Measurements from ENCODE around the gene RASA3.
"Not testable (repeated sequence)": the region's sequence is repeated elsewhere in the genome, so short reads cannot be mapped to it uniquely, and the experiment has no call there.

RASA3 gene

DNA sequence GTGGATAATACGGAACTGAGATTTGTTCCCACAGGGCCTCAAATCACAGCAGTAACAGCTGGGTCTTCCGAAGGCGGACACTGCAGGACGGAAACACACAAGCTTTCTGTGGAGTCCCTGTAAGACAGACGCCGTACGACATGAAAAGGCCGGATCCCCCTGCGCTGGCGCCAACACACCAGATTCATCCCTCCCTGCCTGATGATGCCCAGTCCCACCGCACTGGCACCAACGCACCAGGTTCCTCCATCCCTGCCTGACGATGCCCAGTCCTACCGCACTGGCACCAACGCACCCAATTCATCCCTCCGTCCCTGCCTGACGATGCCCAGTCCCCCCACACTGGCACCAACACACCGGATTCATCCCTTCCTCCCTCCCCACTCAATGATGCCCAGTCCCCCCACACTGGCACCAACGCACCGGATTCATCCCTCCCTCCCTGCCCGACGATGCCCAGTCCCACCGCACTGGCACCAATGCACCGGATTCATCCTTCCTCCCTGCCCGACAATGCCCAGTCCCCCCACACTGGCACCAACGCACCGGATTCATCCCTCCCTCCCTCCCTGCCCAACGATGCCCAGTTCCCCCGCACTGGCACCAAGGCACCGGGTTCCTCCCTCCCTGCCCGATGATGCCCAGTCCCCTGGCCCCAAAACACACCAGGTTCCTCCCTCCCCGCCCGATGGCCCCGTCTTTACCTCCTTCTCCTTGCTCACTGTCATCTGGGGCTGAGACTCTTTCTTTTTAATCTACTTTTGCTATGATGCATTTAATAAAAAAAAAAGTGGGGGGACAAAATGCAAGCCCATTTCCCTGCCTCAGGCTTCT lies 55.1 kb downstream of the RASA3 start:
- no peak for DNase-seq

DNA sequence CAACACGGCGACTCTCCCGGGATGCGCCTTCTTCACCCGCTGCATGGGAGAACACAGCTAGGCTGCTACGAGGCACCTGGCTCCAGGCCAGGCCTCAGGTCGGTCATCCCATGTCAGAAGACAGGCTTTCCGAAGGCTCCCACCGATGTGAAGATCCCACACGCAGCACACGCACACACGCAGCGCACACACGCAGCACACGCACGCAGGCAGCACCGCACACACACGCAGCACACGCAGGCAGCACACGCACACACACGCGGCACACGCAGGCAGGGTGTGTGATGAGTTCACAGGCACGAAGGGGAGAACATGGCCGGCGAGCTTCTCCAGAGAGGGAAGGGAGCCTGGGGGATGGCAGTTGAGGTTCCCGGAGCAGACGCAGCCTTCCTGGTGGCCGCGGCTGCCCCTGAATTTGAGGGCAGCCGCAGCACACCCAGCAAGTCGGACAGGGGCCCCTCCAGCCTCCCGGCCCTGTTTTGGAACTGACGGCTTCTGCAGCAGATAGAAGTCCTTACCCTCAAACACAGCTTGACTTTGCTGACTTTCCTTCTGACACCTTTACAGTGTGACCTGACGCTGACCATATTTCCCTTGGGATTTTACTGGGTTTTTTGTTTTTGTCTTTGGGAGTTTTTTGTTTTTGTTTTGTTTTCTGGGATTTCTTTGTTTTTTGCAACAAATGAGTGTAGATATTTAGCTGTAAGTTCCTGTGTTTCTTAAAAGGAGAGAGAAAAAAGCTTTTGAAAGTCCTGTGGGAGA lies 55.9 kb downstream of the RASA3 start:
- no peak for DNase-seq

DNA sequence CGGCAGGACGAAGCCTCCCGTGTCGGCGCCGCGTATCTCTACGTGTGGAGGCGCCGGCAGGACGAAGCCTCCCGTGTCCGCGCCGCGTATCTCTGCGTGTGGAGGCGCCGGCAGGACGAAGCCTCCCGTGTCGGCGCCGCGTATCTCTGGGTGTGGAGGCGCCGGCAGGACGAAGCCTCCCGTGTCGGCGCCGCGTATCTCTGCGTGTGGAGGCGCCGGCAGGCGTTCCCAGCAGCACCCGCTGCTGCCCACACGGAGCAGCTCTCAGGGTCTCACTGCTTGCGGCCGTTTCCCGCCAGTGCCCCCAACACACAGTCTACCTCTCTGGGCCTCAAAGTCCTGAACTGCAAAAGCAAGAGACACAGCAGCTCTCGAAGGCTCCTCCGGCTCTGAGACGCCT lies 56.6 kb downstream of the RASA3 start:
- DNase-seq: not testable (repeated sequence)

DNA sequence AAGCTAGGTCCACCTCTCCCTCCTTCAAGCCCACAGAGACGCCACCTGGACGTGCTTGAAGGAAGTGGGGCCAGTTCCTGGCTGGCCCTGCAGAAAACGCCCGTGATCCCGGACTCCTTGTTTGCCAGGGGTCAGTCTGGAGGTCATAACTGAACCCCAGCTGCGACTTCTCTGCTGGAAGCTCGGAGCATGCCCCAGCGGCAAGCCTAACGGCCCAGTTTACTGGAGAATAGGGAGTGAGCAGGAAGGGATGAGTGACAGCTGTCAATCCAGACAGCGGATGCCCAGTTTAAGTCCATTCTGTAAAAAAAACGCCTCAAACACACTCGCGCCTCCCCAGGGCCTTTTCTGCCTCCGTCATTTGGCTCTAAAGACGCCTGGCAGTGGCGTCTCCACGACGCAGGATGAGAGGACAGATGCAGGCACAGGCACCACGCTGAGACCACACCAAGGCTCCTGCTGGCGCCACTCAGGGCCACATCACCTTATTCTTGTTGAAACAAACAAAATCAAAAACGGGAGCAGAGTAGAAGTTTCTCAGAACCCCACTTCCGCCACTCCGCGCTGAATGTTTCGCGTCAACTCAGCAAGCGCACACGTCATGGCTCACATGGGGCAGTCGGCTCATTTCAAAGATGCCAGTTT lies 57.6 kb downstream of the RASA3 start:
- DNase-seq: no peak

DNA sequence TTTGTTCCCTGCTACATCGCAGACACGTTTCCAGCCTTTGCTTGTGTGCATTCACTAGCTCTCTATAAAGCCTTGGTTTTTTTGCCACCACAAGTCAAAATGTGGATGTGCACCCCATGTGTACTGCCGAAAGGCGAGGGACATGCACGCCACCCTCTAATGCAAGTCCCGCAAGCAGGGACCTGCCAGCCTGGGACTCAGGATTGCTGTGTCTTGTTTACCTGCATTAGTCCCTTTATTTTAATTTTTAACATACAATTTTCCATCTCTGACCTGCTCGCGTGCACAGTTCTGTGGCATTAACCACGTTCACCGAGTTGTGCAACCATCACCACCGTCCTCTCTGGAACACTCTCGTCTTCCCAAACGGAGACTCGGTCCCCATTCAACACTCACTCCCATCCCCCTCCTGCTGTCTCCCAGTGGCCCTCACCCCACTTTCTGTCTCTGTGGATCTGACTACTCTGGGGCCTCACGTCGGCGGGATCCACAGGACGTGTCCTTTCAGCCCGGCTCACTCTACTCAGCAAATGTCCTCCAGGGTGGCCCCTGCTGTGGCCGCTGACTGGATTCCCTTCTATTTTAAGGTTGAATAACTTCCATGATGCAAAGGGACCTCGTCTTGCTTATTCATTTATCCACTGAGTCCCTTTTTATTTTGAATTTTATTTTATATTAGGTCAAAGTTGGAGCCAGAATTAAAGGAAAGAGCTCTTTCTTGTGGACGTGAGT lies 58.4 kb downstream of the RASA3 start:
- no peak for DNase-seq

DNA sequence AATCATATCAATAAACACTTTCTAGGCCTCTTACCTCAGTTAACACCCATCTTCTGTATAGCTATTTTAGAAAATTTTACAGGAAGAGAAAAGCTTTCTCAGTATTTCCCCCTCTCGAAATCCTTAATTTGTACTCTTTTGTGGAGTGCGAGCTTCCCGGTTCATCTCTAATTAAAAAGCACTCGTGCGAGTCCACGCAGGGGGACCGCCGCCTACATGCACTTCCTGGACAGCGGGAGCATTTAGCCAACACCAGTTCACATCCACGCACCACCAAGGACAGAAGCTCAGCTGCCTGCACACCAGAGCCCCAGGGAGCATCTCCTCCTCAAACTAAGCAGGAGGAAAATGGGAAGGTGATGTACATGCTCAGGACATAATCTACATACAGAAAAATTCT lies 60.0 kb downstream of the RASA3 start:
- no peak for DNase-seq

DNA sequence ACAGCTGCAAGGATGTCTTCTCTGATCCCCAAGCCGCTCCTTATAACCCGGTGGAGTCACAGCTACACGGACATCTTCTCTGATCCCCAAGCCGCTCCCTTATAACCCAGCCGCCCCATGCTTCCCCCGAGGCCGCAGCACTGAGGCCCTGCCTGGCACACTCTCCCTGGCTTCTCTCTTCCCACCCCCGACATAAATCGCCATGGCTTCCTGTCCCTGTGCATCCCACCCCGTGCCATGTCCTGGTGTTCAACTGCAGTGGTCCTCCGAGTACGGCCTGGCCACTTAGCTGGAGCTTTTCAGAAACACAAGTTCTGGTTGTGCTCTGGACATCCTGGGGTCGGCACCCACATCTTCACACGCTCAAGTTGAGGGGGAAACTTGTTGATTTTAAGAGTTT lies 60.4 kb downstream of the RASA3 start:
- DNase-seq: no peak

DNA sequence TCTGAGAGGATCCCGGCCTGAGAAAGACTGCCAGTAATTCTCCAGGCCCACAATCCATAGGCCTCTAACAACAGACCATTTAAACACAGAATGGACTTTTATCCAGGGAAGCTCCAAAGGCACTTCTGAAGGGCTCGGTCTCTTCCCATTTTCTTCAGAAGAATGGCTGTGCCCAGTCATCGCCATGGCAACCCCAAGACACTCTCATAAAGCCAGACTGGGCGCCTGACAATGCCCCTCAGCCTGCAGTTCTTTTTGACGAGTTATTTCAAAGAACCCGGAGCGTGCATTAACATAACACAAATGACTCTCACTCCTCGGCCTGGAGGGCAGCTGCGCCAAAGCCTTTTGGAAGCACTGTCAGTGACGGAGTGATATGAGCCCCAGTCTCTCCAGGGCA lies 61.0 kb downstream of the RASA3 start:
- no peak for DNase-seq

DNA sequence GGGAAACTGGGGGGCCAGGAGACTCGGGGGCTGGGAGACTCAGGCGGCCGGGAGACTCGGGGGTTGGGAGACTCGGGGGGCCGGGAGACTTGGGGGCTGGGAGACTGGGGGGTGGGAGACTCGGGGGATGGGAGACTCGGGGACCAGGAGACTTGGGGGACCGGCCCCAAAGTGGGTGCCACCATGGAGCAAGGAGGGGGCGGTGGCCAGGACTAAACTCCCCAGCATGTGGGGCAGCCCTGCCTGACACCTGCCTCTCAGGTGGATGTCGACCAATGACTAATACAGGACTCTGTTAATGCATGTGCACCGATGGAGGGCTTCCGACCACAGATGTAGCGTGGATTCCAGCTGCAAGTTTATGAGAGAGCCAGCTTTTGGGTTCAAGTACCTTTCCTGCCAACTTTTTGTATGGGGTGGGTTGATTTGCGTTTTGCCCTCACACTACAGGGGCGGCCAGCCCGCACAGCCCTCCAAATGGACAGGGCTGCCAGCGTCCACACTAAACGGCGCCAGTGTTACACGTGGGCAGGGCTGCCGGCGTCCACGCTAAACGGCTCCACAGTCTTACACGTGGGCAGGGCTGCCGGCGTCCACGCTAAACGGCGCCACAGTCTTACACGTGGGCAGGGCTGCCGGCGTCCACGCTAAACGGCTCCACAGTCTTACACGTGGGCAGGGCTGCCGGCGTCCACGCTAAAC lies 62.2 kb downstream of the RASA3 start:
- DNase-seq: no peak

DNA sequence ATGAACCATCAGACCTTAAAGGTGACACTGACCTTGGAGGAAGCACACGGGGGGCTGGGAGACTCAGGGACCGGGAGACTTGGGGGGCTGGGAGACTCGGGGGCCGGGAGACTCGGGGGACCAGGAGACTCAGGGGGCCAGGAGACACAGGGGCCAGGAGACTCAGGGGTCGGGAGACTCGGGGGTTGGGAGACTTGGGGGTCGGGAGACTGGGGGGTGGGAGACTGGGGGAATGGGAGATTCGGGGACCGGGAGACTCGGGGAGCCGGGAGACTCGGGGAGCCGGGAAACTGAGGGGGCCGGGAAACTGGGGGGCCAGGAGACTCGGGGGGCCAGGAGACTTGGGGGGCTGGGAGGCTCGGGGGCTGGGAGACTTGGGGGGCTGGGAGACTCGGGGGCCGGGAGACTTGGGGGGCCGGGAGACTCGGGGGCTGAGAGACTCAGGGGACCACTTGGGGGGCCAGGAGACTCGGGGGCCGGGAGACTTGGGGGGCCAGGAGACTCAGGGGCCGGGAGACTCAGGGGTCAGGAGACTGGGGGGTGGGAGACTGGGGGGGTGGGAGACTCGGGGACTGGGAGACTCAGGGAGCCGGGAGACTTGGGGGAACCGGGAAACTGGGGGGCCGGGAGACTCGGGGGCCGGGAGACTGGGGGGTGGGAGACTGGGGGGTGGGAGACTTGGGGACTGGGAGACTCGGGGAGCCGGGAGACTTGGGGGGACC lies 62.9 kb downstream of the RASA3 start:
- DNase-seq: no peak

DNA sequence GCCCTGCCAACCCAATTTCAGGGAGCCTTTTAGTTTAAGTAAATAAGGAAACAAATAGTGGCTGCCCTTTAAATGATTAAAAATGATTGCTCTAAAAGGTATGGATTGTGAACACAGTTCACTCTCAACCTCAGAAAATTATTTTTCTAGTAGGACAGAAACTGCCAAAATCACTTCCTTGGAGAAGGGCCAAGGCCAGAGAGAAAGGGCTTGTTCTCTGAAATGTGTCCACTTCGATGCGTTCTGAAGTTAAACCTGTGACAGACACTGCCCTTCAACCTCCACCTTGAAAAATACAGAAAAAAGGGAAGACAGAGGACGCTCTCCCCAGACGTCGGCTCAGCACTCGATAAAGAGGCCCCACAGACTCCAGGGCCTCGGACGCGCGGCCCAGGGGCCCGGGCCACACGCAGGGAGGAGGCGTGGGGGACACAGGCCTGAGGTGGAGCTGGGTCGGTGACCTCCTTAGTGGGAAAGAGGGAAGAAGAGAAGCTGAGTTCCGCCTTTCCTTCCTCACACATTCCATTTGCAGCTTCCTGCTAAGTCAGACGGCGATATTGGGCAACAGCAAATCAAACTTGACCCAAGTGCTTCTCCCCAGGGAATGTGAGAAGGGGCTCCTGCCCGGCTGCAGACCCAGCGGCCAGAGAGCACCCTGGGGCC lies 63.6 kb downstream of the RASA3 start:
- DNase-seq: no peak

DNA sequence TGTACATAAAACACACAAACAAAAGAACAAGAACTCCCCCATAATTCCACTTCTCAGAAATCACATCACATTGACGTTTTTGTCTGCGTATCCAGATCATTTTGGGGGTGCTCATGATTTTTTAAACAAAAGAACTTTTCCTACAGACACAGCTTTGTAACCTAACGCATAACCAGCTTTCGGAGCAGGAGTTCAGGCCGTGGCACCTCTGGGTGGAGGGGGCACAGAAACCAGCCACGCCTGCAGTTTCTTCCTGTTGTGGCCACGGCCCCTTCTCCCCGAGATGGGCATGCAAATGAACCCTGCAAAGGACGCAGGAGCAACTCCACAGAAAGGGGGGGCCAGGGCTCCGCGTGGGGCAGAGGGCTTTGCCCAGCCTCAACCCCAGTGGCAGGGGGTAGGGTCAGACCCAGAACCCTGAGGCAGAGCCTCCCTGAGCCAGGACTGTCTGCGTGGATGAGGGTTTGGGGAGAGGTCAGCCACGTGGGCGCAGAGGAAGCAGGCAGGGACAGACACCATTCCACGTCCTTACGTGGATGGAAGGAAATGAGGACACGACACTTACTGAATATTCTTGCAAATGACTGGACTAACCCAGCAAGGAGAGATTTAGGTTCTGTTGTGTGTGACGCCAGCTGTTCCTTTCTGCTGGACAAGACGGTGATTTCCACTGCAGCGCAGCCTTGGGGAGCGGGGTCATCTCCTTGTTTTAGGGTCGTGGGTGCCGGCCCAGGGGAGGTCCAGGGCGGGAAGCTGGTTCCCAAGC lies 64.4 kb downstream of the RASA3 start:
- peak; percentile 50 for DNase-seq

DNA sequence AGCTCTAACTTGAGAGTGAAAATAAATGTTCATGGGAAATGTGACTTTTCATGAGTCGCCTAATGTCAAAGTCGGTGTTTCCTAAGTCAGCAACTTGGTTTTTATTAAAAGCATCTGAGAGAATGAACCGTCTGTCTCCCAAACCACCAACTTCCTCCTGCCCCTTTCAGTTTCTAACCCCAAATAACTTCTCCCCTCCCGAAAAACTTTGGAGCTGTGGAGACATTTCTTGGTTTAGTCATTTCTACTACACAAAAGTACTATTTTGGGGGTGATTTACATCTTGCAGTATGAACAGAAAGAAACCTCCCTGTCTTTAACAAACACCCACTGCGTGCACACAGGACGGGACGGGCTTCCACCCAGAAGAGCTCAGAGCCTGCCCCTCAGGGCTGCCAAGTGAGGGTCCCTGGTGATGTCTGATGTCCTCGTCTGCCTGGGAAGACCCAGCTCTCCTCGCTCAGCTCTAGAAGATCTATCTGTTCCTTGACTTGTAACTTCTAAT lies 65.0 kb downstream of the RASA3 start:
- DNase-seq: peak; percentile 54

DNA sequence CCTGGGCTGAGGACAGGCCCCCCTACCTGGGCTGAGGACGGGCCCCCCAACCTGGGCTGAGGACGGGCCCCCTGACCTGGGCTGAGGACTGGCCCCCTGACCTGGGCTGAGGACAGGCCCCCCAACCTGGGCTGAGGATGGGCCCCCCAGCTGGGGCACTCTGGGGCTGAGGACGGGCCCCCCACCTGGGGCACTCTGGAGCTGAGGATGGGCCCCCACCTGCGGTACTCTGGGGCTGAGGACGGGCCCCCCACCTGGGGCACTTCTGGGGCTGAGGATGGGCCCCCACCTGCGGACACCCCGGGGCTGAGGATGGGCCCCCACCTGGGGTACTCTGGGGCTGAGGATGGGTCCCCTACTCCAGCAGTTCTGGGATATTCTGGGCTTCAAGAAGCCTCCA lies 65.5 kb downstream of the RASA3 start:
- no peak for DNase-seq

DNA sequence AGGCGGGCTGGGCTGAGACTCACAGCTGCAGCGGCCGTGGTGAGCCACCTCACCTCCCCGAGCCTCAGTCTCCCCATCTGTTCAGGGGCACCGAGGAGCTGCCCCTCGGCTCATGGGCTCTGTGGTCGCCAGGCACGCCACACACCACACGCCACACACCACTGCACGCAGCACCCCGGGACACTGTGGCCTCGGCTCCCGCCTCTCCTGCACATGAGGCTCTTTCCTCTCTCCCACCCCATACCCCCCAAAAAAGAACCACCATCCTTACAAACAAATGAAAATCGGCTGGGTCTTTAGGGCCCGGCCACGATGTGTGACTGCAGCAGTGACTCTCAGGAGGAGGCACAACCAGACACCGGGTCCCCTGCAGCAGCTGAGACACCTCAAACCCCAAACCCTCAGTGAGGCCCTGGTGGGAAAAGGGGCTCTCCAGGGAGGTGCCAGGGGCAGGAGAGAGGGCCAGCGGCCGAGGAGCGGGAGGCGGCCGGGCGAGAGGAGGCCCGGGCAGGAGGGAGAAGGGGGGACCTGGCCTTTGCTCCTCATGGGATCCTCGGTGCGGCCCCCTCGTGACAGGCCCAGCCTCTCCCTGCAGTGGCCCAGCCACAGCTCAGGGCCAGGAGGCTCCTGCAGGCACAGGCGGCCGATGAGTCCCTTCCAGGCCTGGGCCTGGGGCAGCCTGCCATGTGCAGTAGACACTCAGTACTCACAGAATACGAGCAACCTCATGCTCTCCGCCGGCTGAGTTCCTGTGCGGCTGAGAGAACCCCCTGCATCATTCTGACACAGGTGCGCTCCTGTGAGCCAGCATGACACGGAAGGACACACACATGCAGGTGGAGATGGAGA lies 66.3 kb downstream of the RASA3 start:
- peak; percentile 26 for DNase-seq

DNA sequence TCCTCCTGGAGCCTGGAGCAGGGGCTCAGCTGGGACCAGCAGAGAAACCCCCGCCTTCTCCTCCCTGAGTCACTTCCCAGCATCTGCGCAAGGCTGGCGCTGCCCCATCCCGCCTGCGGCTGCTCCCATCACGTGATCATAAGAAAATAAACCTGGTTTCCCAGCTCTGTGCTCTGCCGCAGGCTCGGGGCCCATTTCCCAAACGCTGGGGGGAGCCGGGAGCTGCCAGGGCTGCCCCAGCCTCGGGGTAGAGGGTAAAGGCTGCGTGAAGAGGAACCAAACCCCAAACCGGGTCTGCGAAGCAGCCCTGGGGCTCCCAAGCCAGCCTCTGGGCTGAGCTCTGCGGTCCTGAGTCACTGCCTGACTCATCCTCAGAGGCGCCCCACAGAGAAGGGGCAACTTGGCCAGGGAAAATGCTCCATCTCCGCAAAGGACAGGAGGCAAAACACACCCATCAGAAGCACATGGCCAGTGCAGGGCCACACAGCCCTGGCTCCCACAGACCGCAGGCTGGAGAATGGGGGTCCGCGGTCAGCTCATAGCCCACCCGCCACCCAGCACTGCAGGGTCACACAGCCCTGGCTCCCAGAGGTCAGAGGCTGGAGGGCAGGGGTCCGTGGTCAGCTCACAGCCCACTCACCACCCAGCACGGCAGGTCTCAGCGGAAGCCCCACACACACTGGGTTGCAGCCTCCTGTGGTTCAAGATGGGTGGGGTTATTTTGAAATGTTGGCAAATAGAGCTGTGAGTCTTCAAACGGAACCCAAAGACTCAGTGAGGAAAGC lies 67.1 kb downstream of the RASA3 start:
- peak; percentile 83 for DNase-seq

DNA sequence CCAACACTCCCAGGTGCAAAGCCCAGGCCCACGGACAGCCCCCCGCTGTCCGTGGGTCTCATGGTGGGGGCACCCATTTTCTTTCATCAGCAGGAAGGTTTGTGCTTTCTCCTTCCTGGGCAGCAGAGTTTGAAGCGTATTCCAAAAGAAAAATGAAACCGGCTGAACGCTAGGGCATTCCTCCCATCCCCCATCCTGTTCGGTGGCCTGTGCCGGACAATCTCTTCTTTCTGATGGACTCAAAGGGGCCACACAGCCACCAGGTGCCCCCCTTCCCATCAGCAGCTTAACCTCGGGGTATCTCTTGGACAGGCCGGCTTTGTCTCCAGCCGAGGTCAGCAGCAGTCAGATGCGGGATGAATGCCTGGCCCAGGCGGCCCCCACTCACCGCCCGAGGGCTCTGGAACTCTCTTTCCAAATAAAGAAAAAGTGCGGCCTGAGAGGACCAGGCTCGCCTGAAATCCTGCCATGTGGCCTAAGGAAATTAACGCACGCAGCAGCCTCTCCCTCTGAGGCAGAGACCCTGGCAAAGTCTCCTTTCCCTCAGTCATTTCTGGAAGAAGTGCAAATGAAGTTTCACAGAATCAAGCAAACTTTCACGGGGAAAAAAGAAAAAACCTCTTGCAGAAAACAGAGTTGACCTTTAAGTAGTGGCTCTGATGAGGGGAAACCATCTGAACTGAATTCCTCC lies 67.8 kb downstream of the RASA3 start:
- no peak for DNase-seq

All from activated naive CD4-positive, alpha-beta T cell treated with Interleukin-2 at 50 U/mL for 16 hours (primary cell).